HUES64 (cell line): ENCODE measurements around the gene SLC25A21.
"Not testable (repeated sequence)": the region's sequence is repeated elsewhere in the genome, so short reads cannot be mapped to it uniquely, and the experiment has no call there.

Experiments
- H3K27ac ChIP-seq: 2 replicates; pipeline ENCODE4 v1.7.0; 2013; ENCODE audit warnings: low read depth, low read length, inconsistent platforms
- H3K27me3 ChIP-seq: 2 replicates; pipeline ENCODE4 v1.6.1; 2013; ENCODE audit warnings: mild to moderate bottlenecking, low read length; ENCODE audit not compliant: insufficient read depth
- H3K36me3 ChIP-seq: 2 replicates; pipeline ENCODE4 v1.6.1; 2013; ENCODE audit warnings: mild to moderate bottlenecking, low read length; ENCODE audit not compliant: insufficient read depth
- H3K4me1 ChIP-seq: 2 replicates; pipeline ENCODE4 v1.6.1; 2013; ENCODE audit warnings: mild to moderate bottlenecking, low read length, moderate library complexity; ENCODE audit not compliant: insufficient read depth
- H3K4me3 ChIP-seq: 2 replicates; pipeline ENCODE4 v1.5.1; 2013; ENCODE audit warnings: mild to moderate bottlenecking, low read length, moderate library complexity
- H3K9ac ChIP-seq: 2 replicates; pipeline ENCODE4 v1.6.1; 2013; ENCODE audit warnings: mild to moderate bottlenecking, low read depth, low read length
- H3K9me3 ChIP-seq: 2 replicates; pipeline ENCODE4 v1.6.1; 2013; ENCODE audit warnings: low read depth, low read length; ENCODE audit not compliant: insufficient read depth
- WGBS: fragments of 150-250, 120-280 bp; methylation state at CpG from one replicate; pipeline ENCODE4 v1.1.7; 2013; ENCODE audit warnings: missing lambda C conversion rate; 5-methylcytosine and 5-hydroxymethylcytosine counted together

SLC25A21 gene

DNA sequence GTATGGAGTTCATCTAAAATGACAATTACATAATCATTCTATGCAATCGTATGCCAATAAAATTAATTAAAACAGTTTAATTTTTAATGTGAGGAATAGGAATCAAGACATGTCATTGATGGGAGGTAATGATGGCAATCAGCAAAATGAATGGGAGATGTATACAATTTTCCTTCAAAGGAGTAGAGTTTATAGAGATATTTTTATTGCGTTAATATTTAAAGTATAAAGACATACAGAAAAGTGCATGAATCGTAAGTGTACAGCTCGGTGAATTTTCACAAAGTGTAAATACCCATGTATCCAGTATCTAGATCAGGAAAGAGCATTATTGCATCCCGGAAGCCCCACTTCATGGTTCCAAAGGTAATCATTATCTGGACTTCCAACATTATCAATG is 26.5 kb upstream of the SLC25A21 start:
- H3K9me3 ChIP-seq = no peaks in the 10 kb centered on the region

DNA sequence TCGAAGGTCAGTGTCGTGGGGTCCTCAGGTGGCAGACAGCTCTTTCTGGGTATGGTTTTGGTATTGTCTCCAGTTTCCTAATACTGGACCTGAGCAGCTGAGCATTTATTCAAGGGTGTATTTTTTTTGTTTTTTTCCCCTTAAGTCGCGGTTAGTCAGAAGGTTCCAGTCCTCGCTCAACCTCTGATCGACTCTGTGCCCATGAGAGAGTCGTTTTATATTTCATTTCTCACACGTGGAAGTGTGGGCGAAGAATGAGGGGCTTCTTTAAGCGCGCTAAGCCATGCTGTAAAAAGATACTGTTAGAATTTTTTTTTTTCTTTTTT is 25.8 kb upstream of the SLC25A21 start:
- no peaks in the 10 kb centered on the region for H3K36me3 ChIP-seq
- no peaks in the 10 kb centered on the region for H3K27me3 ChIP-seq
- no peaks in the 10 kb centered on the region; the same call in 1 of the 2 replicates for H3K4me1 ChIP-seq
- no peak overlapping the region for H3K27ac ChIP-seq
- peak overlapping the region; percentile 68 for H3K4me3 ChIP-seq
- WGBS = 33% methylated on average over 11 of the region's 11 CpGs
- peak overlapping the region; percentile 76 for H3K9ac ChIP-seq
- H3K9me3 ChIP-seq = no peaks in the 10 kb centered on the region

More for the DNA sequence above, 26.5 kb upstream of the SLC25A21 start:
- Histone ChIP-seq H3K4me1 (no peaks in the 10 kb centered on the region; the same call in 1 of the 2 replicates), H3K27me3 (no peaks in the 10 kb centered on the region), H3K36me3 (0 out of 2 replicates have a peak, but pooled peaks cover under 1% of the 10 kb centered on the region), H3K4me3 (peak overlapping the region; percentile 68), H3K27ac (no peak overlapping the region), H3K9ac (no peak overlapping the region)
- 98% methylated on average over 4 of the region's 5 CpGs for WGBS

DNA sequence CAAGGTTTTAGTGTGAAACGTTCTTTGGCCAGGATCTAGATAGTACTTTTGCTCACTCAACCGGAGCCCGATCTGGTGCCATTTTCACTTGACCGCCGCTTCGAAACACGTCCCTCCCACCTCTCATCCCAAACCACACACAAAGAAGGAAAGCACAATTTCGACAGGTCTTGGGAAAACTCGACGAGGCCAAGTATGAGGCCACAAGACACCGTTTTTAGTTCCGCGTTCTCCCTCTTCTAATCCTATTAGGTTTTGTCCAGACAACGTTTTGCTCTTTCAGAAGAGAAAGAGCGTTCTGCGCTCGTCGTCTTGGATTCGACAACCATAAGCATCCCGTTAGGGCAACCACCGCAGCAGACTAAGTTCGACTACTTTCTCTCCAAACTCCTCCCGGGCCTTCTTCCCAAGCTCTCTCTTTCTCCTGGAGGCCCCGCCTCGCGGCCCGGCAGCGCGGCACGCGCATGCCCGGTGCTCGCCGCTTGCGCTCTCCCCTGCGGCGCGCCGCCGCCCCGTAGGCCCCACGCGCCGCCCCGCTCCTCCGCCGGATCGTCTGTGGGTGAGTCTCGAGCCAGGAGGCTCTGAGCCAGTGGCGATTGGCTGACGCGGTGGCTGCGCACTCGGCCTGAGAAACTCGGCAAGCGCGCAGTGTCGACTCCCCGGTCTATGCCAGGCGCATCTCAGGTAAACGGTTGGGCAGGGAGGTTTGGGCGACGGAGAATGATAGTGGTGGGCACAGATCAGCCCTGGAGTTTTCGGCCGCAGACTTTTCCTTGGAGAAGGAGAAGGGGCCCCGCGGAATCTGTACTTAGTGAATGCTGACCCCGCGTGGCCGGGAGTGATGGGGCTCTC is 25.2 kb upstream of the SLC25A21 start, which contains the start of gene MIPOL1:
MIPOL1 (plus strand) TSS at position 517 of the 852 bp plus-strand sequence. CDS start 49,952 bp downstream, outside the sequence.
- WGBS = 1% methylated on average over 70 of the region's 70 CpGs
- Histone ChIP-seq H3K9me3 (no peaks in the 10 kb centered on the region), H3K4me3 (peak within 1 kb of the TSS; percentile 68), H3K9ac (peak within 1 kb of the TSS; percentile 76), H3K27me3 (no peaks in the 10 kb centered on the region), H3K36me3 (no peaks in the 10 kb centered on the region), H3K27ac (no peak within 1 kb of the TSS; the same call in 1 of the 2 replicates), H3K4me1 (no peaks in the 10 kb centered on the region; the same call in 1 of the 2 replicates)

DNA sequence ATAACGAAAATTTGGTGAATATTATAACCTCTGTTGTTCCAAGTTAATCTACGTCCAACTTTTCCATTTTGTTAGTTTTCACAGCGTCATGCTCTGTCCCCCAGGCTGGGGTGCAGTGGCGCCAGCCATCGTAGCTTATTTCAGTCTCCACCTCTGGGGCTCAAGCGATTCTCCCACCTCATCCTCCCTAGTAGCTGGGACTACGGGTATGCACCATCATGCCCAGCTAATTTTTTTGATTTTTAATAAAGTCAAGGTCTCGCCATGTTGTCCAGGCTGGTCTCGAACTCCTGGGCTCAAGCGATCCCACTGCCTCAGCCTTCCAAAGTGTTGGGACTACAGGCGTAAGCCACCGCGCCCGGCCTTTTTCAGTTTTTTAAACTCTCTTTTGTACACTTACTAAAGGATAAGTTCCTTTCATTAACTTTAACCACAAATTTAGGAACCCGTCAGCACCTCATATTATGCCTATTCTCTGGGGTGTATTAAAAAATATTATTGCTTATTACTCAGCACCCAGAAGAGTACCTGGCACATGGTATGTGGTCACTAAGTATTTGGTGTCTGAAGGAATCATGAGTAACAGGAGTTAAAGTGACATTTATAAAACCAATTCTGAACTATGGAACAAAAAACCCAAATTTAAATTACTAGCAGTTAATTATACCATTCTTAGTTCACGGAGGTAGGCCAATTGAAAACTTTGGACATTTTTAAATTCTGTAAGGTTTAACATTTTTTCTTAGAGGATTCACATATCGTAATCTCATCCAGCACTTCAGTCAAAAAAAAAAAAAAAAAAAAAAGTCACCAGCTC is 24.4 kb upstream of the SLC25A21 start:
- Histone ChIP-seq H3K27ac (no peak overlapping the region; the same call in 1 of the 2 replicates), H3K4me1 (no peaks in the 10 kb centered on the region; the same call in 1 of the 2 replicates), H3K36me3 (no peaks in the 10 kb centered on the region), H3K4me3 (peak overlapping the region; percentile 68), H3K27me3 (no peaks in the 10 kb centered on the region), H3K9ac (peak overlapping the region; percentile 76), H3K9me3 (no peaks in the 10 kb centered on the region)
- 91% methylated on average over 16 of the region's 17 CpGs for WGBS

DNA sequence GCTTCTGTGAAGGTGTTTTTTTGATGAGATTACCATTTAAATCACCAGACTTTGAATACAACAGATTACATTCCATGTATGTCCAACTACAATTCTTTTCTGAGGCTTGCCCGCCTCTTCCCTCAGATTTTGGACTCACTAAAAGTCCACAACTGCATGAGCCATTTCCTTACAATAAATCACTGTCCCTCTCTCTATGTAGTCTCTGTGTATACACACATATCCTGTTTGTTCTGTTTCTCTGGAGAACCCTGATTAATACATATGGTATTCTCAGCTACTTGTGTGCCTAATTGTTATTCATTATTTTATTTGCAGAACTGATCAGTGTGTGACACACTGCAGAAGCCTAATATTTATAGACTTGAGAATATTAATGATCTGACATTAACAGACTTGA is 22.9 kb upstream of the SLC25A21 start:
- Histone ChIP-seq H3K27me3 (no peaks in the 10 kb centered on the region), H3K4me3 (no peak overlapping the region), H3K4me1 (no peaks in the 10 kb centered on the region; the same call in 1 of the 2 replicates), H3K9me3 (no peaks in the 10 kb centered on the region), H3K9ac (no peak overlapping the region), H3K36me3 (no peaks in the 10 kb centered on the region), H3K27ac (no peak overlapping the region)
- WGBS = 91% methylated on average over 1 of the region's 1 CpG

DNA sequence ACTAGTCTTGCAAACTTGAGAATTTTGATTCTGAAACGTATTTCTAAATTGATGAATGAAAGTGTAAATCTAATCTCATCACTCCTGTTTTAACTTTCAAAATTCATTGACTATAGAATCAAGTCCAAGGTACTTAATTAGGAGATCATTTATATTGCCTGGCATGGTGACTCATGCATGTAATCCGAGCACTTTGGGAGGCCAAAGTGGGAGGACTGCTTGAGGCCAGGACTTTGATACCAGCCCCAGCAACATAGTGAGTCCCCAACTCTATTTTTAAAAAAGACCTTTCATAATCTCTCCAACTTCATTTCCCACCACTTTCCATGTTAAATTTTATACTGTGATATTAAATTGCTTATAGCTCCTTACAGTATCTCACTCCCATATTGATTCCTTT is 22.3 kb upstream of the SLC25A21 start:
- Histone ChIP-seq H3K27ac (no peak overlapping the region), H3K4me3 (no peak overlapping the region), H3K9ac (no peak overlapping the region), H3K9me3 (no peaks in the 10 kb centered on the region), H3K27me3 (no peaks in the 10 kb centered on the region), H3K4me1 (no peaks in the 10 kb centered on the region; the same call in 1 of the 2 replicates), H3K36me3 (no peaks in the 10 kb centered on the region)
- 95% methylated on average over 1 of the region's 2 CpGs for WGBS

DNA sequence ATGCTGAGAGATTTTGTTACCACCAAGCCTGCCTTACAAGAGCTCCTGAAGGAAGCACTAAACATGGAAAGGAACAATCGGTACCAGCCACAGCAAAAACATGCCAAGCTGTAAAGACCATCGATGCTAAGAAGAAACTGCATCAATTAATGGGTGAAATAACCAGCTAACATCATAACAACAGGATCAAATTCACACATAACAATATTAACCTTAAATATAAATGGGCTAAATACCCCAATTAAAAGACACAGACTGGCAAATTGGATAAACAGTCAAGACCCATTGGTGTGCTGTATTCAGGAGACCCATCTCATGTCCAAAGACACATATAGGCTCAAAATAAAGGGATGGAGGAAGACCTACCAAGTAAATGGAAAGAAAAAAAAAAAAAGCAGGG is 17.3 kb upstream of the SLC25A21 start:
- not testable (repeated sequence) for H3K27me3 ChIP-seq, H3K9me3 ChIP-seq, H3K9ac ChIP-seq, H3K4me3 ChIP-seq, H3K36me3 ChIP-seq, H3K4me1 ChIP-seq, H3K27ac ChIP-seq
- WGBS = 93% methylated on average over 2 of the region's 2 CpGs

DNA sequence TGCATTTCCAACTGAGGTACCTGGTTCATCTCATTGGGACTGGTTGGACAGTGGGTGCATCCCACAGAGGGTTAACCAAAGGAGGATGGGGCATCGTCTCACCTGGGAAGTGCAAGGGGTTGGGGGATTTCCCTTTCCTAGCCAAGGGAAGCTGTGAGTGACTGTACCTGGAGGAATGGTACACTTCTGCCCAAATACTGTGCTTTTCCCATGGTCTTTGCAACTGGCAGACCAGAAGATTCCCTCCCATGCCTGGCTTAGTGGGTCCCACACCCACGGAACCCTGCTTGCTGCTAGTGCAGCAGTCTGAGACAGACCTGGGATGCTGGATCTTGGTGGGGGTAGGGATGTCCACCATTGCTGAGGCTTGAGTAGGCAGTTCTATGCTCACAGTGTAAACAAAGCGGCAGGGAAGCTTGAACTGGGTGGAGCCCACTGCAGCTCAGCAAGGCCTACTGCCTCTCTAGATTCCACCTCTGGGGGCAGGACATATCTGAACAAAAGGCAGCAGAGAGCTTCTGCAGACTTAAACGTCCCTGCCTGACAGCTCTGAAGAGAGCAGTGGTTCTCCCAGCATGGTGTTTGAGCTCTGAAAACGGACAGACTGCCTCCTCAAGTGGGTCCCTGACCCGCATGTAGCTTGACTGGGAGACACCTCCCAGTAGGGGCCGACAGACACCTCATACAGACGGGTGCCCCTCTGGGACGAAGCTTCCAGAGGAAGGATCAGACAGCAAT is 15.6 kb upstream of the SLC25A21 start:
- WGBS = 78% methylated on average over 9 of the region's 9 CpGs

DNA sequence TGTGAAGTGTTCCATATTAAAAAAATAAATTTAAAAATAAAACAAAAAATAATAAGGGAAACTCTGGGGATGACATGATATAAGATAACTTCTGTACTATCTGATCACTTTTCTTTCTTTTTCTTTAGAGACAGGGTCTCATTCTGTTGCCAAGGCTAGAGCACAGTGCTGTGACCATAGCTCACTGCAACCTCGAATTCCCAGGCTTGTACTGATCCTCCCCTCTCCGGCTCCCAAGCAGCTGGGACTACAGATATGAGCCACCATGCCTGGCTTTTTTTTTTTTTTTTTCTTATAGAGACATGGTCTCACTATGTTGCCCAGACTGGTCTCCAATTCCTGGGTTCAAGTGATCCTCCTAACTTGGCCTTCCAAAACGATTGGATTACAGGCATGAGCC is 14.9 kb upstream of the SLC25A21 start:
- no peak overlapping the region for H3K4me3 ChIP-seq
- no peaks in the 10 kb centered on the region for H3K4me1 ChIP-seq
- H3K9ac ChIP-seq = no peak overlapping the region
- no peaks in the 10 kb centered on the region for H3K27me3 ChIP-seq
- no peaks in the 10 kb centered on the region for H3K36me3 ChIP-seq
- H3K27ac ChIP-seq = no peak overlapping the region
- no peaks in the 10 kb centered on the region for H3K9me3 ChIP-seq
- 90% methylated on average over 3 of the region's 3 CpGs for WGBS

More for the DNA sequence above, 15.6 kb upstream of the SLC25A21 start:
- H3K4me3 ChIP-seq, H3K4me1 ChIP-seq, H3K36me3 ChIP-seq, H3K27me3 ChIP-seq, H3K9ac ChIP-seq, H3K9me3 ChIP-seq, H3K27ac ChIP-seq: not testable (repeated sequence)

DNA sequence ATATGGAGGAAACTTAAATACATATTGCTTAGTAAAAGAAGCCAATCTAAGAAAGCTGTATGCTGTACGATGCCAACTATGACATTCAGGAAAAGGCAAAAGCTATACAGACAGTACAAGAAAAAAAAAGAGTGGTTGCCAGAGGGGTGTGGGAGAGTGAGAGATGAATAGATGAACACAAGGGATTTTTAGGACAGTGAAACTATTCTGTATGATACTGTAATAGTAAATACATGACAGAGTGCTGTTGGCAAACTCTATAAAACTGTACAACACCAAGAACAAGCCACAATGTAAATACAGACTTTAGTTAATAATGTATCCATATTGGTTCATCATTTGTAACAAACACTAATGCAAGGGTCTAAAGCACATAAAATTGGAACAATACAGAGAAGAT is 14.5 kb upstream of the SLC25A21 start:
- Histone ChIP-seq H3K27me3 (no peaks in the 10 kb centered on the region), H3K9ac (no peak overlapping the region), H3K4me1 (no peaks in the 10 kb centered on the region), H3K36me3 (no peaks in the 10 kb centered on the region), H3K4me3 (no peak overlapping the region), H3K27ac (no peak overlapping the region), H3K9me3 (no peaks in the 10 kb centered on the region)
- 95% methylated on average over 1 of the region's 1 CpG for WGBS

DNA sequence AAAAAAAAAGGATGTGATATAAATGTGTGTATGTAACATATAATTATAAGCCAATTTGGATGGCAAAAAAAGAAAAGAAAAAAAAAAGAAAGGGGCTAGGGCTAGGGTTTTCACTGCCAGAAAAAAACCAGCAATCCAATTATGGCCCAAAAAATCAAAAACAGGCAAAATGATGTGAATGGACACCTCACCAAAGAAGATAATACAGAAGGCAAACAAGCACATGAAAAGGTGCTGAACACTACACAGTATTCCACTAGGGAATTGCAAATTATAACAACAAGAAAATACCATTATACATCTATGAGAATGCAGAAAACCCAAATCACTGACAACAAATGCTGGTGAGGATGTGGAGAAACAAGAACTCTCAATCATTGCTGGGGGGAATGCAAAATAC is 13.3 kb upstream of the SLC25A21 start:
- no peaks in the 10 kb centered on the region for H3K4me1 ChIP-seq
- no peak overlapping the region for H3K4me3 ChIP-seq
- H3K27me3 ChIP-seq = no peaks in the 10 kb centered on the region
- no peaks in the 10 kb centered on the region for H3K36me3 ChIP-seq
- no peak overlapping the region for H3K27ac ChIP-seq
- no peaks in the 10 kb centered on the region for H3K9me3 ChIP-seq
- no peak overlapping the region for H3K9ac ChIP-seq
